Right lobe of liver (tissue), 6 donors: ENCODE measurements around the gene SCFD2. TPM values are rescaled to one million over a fixed set of nuclear protein-coding genes. Genes with fewer than 3 reads are reported as not detected.

ENCODE experiments used
- ATAC-seq, 4 donors: fragments of 200-7000 bp; cut with Tn5 transposase; one replicate each; pipeline ENCODE4 v1.9.1; 2020; ENCODE audit warnings: mild to moderate bottlenecking in 4 of 4, moderate library complexity in 4 of 4
- DNase-seq, 3 donors: peaks; one replicate each; pipeline ENCODE4 v3.0.0-alpha.2; 2020
- H3K27ac ChIP-seq, 3 donors: fragments of 200-600 bp; one replicate each; pipeline ENCODE4 v1.8.0; 2022
- H3K27me3 ChIP-seq, 2 donors: fragments of 200-600 bp; one replicate each; pipeline ENCODE4 v1.8.0; 2022
- H3K36me3 ChIP-seq, 4 donors: fragments of 200-600 bp; sonication (generic) in 1 of 4; one replicate each; pipeline versions ENCODE4 v1.5.1 to v1.8.0; 2017 to 2022; ENCODE audit warnings: control low read depth in 1 of 4
- H3K4me1 ChIP-seq, 4 donors: fragments of 200-600 bp; sonication (generic) in 1 of 4; one replicate each; pipeline versions ENCODE4 v1.5.1 to v1.8.0; 2017 to 2022; ENCODE audit warnings: control low read depth in 1 of 4
- H3K4me3 ChIP-seq, 3 donors: fragments of 200-600 bp; one replicate each; pipeline ENCODE4 v1.8.0; 2022
- H3K9me3 ChIP-seq, 4 donors: fragments of 200-600 bp; sonication (generic) in 1 of 4; one replicate each; pipeline versions ENCODE4 v1.5.1 to v1.8.0; 2017 to 2022; ENCODE audit warnings: control low read depth in 1 of 4
- CTCF ChIP-seq, 4 donors: fragments of 200-600 bp in 3 of 4; fragments of 450-650 bp in 1 of 4; IDR thresholded peaks; one replicate each; pipeline versions ENCODE4 v1.5.1 to v1.8.0; 2016 to 2022; ENCODE audit warnings: antibody characterized with exemption in 4 of 4, mild to moderate bottlenecking in 2 of 4
- POLR2A ChIP-seq: fragments of 450-650 bp; IDR thresholded peaks from one replicate; pipeline ENCODE4 v1.6.1; 2017; ENCODE audit warnings: antibody characterized with exemption, mild to moderate bottlenecking
- WGBS: methylation state at CpG from one replicate; pipeline ENCODE4 v1.1.6; 2018; ENCODE audit warnings: low coverage, low lambda C conversion rate; ENCODE audit not compliant: insufficient coverage; ENCODE audit errors: missing lambda C conversion rate; 5-methylcytosine and 5-hydroxymethylcytosine counted together
- intact Hi-C, 2 donors: fragments of 100-400 bp; cut with DNase I; formaldehyde crosslinking; loops; one replicate each; pipeline versions ENCODE4 v1.11.2 to v1.14.1; 2022
- total RNA-seq, 6 experiments: library from RNA; depleted of rRNA in 2 of 6; stranded (reverse); fragments of >200 nt in 2 of 6; fragmentation: NEBNext Ultra II Directional in 3 of 6; extraction: Animal tissue kit (Norgen Biotek cat#: 25700) in 3 of 6; gene quantifications; one replicate each; pipeline versions ENCODE4 v1.1.0 to v1.2.4, GENCODE V29; 2016 to 2023
- donor health status: DM: no; HTN: yes; CAD: no.
- donor health status: DM: no; HTN: no; CAD: no.
- donor health status: DM: no; HTN: no; CAD: no.
- donor health status: DM: no; HTN: yes; CAD: no.
- donor health status: DM: no; HTN: yes; CAD: no.

SCFD2 gene
- total RNA-seq, 6 experiments from 2014 or later = 7.6 to 17.1 (median 10.3) TPM

GRCh38 chr4:53233114-53233795 lies 132.6 kb downstream of the SCFD2 start:
- 65% methylated on average over 2 of the region's 2 CpGs for WGBS
- H3K4me1 ChIP-seq = peaks cover 0 to 5% (median 0%) of the 10 kb centered on the region in 4 donors
- H3K27me3 ChIP-seq = no peaks in the 10 kb centered on the region
- ATAC-seq (no peak), DNase-seq (no peak)
- H3K9me3 ChIP-seq = no peaks in the 10 kb centered on the region
- H3K4me3 ChIP-seq = no peak overlapping the region
- intact Hi-C loops = no loop called here
- TF ChIP-seq POLR2A = no peak
- TF ChIP-seq CTCF (IDR thresholded peaks at IDR 0.05) = no peak
- no peaks in the 10 kb centered on the region for H3K36me3 ChIP-seq
- H3K27ac ChIP-seq = no peak overlapping the region

- no peaks in the 10 kb centered on the region for H3K36me3 ChIP-seq
- ATAC-seq = no peak
- H3K27me3 ChIP-seq = no peaks in the 10 kb centered on the region
- peaks cover 0 to 5% (median 0%) of the 10 kb centered on the region in 4 donors for H3K4me1 ChIP-seq
- WGBS = 95% methylated on average over 2 of the region's 2 CpGs
- no peaks in the 10 kb centered on the region for H3K9me3 ChIP-seq
- H3K4me3 ChIP-seq = no peak overlapping the region
- H3K27ac ChIP-seq = no peak overlapping the region
- no peak for TF ChIP-seq CTCF (IDR thresholded peaks at IDR 0.05)
- no peak for TF ChIP-seq POLR2A
- no peak for DNase-seq
- intact Hi-C loops = no loop called here
These were observed 133.5 kb downstream of the SCFD2 start for GRCh38 chr4:53232371-53232770.

- TF ChIP-seq CTCF (IDR thresholded peaks at IDR 0.05) (no peak), POLR2A (no peak)
- Histone ChIP-seq H3K4me3 (no peak overlapping the region), H3K27ac (no peak overlapping the region), H3K36me3 (no peaks in the 10 kb centered on the region), H3K4me1 (no peaks in the 10 kb centered on the region), H3K27me3 (no peaks in the 10 kb centered on the region), H3K9me3 (no peaks in the 10 kb centered on the region)
- WGBS = 92% methylated on average over 1 of the region's 1 CpG
- intact Hi-C loops = no loop called here
- DNase-seq (no peak), ATAC-seq (no peak)
These were observed 137.8 kb downstream of the SCFD2 start for GRCh38 chr4:53228036-53228435.

GRCh38 chr4:53227451-53227850 lies 138.4 kb downstream of the SCFD2 start:
- no peaks in the 10 kb centered on the region for H3K27me3 ChIP-seq
- no peak overlapping the region for H3K27ac ChIP-seq
- H3K4me3 ChIP-seq = no peak overlapping the region
- H3K4me1 ChIP-seq = no peaks in the 10 kb centered on the region
- ATAC-seq (no peak), DNase-seq (no peak)
- TF ChIP-seq POLR2A = no peak
- TF ChIP-seq CTCF (IDR thresholded peaks at IDR 0.05) = no peak
- whole genome bisulfite sequencing = 70% methylated on average over 3 of the region's 3 CpGs
- H3K9me3 ChIP-seq = no peaks in the 10 kb centered on the region
- intact Hi-C loops = no loop called here
- no peaks in the 10 kb centered on the region for H3K36me3 ChIP-seq
